NCI-H526 (cell line): ENCODE data around the gene CFAP54.
A peak's percentile ranks its signal among the peaks of the same experiment; 100 is the strongest.
"Not testable (repeated sequence)": the region's sequence is repeated elsewhere in the genome, so short reads cannot be mapped to it uniquely, and the experiment has no call there.

ENCODE experiments used
- DNase-seq, 2 experiments: peaks; one replicate each; lab custom pipeline; 2025; lab: John Stamatoyannopoulos, UW

Gene CFAP54

DNA sequence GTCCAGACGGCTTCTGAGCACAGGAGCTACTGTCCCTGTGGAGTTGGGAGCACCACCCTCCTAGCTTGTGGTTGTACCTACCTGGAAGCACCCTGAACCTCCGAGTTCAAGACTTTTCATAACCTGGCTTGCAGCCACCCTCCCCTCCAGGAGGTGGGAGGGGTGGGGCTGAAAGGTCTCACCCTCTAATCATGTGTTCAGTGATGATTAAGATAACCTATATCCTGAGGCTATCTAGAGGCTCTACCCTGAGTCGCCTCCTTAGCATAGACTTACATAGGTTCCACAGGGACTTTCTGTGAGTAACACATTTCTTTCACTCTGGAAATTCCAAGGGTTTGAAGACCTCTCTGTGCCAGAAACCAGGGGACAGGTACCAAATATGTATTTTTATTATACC is 146.5 kb downstream of the CFAP54 start:
- DNase-seq: no peak

GRCh38 chr12:96636895-96637294 is 147.5 kb downstream of the CFAP54 start:
- no peak for DNase-seq

DNA sequence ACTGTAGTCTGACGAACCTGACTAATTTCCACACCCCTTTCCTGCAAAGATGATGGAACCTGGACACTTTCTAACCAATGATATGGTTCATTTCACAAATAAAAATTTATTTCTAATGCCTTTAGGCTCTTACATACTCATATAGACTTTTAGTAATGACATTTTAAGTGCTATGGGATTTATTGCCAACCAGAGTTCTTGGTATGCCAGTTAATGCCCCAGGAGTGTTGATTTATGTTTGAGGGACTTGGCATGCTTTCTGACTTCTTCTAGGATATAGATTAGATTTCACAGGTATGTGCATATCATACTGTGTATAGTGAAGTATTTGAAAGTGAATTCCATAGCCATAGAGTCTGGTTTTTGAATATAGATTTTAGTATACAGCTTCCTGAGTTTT is 159.5 kb downstream of the CFAP54 start:
- DNase-seq: no peak

DNA sequence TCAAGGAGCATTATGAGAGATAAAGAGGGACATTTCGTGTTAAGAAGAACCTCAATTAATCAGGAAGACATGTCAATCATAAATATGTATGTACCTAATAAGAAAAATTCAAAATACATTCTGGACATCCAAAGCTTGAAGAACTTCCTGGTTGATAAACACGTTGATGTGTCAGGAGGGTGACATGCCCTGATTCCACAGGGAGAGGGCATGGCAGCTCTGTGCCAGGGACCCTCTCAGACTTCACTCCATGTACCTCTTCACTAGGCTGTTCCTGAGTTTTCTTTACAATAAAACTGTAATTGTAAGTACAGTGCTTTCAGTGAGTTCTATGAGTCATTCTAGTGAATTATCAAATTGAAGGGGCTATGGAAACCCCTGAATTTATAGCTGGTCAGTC is 163.5 kb downstream of the CFAP54 start:
- no peak for DNase-seq

- no peak for DNase-seq
These were observed 168.7 kb downstream of the CFAP54 start for GRCh38 chr12:96658075-96658474.

DNA sequence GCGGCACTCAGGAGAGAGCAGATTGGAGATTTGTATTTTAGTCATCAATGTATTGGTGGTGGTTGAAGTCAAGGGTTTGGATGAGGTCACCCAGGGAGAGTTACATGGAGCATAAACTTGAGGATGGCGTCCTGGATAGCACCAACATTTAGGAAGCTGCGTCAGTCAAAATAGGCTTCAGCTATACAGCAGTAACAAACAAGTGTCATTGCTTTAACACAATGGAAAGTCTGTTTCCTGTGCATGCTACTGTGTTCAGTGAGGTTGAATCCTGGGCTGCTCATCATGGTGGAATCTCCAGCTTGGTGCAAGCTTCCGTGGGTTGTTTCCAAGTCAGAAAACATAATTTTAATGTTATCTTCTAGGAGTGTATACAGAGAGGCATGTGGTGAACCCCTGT is 180.4 kb downstream of the CFAP54 start:
- DNase-seq: no peak

DNA sequence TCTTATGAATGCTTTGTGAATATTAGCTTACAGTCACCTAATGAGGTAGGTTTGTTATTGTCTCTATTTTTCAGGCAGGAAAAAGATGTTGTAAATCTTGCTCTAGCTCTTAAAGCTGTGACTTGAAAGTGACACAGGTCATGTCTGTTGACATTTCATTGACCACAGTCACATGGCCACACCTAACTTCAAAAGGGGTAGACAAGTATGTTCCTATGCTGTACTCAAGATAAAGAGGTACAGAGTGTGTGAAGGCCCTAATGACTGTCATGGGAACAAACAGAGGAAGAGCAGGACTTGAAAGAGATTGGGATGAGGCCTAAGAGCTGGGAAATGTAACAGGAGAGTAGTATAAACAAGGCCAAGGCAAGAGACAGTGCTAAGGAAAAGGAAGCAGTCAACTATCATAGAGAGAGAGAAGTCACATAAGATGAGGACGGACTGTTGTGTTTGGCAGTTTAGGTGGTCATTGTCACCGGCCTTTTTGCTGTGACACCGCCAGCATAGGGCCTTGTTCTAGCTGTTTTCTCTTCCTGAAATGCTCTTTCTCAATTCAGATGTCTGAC is 181.0 kb downstream of the CFAP54 start:
- DNase-seq: no peak

DNA sequence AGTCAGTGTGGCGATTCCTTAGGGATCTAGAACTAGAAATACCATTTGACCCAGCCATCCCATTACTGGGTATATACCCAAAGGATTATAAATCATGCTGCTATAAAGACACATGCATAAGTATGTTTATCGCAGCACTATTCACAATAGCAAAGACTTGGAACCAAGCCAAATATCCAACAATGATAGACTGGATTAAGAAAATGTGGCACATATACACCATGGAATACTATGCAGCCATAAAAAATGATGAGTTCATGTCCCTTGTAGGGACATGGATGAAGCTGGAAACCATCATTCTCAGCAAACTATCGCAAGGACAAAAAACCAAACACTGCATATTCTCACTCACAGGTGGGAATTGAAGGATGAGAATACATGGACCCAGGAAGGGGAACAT is 186.1 kb downstream of the CFAP54 start:
- DNase-seq: not testable (repeated sequence)

- DNase-seq: no peak
These were observed 188.0 kb downstream of the CFAP54 start for GRCh38 chr12:96677363-96677762.

DNA sequence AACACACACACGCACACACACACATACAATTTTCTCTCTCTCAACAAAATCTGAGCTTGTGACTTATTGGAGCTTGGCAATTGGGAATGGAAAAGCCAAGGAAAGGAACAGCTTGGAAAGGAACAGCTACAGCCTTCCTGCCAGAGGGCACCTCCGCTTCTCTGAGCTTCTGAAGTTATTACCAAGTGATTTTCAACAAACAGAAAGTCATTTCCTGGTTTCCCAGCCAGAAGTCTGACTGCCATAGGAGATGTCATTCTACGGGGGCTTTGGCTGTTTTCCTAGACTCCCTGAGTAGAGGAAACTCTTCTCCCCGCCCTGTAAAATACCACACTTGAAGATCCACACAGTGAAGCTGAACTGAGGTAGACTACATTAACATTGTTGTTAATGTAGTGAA is 198.3 kb downstream of the CFAP54 start:
- no peak for DNase-seq

DNA sequence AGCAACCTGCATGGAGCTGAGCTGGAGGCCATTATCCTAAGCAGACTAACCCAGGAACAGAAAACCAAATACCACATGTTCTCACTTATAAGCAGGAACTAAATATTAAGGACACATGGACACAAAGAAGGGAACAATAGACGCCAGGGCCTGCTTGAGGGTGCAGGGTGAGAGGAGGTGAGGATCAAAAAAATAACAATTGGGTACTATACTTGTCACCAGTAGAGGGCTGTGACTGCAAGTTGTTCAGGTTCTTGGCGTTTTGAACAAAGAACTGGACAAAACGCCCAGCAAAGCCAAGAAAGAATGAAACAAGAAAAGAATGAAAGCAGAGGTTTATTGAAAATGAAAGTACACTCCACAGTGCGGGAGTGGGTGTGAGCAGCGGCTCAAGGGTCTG is 209.1 kb downstream of the CFAP54 start:
- no peak for DNase-seq

DNA sequence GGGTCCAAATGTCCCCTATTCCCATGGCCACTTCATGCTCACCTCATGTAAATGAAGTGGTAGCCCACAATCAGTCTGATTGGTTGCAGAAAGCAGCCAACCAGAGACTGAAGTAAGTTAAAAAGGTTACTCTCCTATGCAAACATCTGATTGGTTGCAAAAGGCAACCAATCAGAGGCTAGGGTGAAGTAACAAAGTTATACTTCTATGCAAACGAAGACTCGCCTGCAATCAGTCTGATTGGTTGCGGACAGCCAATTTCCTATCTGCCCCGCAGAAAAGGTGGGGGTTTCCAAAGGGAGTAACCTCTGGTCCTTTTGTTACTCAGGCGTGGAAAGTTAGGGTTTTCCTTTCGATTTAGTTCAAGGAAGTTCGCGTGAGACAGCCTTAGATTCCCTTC is 209.6 kb downstream of the CFAP54 start:
- no peak for DNase-seq

DNA sequence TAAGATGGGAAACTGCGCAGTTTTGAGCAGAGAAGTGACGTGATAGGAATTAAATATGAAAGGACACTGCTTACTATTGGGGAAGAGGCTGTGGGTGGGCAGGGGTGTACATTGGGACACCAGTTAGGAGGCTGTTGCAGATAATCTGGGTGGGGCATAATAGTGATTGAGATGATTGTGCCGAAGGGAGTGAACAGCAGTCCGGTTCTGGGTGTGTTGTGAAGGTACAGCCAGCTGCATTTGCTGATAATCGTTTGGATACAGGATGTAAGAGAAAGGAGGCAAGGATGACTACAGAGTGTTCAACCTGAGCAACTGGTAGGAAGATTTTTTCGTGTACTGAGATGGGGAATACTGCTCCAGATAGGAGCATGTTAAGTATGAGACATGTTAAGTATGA is 212.5 kb downstream of the CFAP54 start:
- DNase-seq: no peak

- DNase-seq: peak; percentile 97 to 99
These were observed 220.9 kb downstream of the CFAP54 start for GRCh38 chr12:96710127-96710745.

DNA sequence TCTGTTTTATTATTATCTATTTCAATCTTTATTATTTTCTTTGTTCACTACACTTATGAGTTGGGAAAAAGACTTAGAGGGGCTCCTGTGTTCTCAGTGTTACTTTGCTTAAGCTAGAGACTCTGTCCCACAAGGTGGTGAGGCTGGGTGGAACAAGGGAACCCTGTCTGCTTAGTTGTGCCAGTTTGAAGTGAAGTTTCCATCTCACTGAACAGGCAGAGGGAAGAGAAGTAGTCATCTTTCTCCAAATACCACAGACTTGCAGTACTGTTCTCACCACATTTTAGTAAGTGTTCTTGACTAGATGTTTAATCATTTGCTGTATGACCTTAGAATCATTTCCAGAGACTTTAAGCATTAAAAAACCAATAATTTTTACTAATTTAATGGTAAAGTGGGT is 222.0 kb downstream of the CFAP54 start:
- DNase-seq: no peak

DNA sequence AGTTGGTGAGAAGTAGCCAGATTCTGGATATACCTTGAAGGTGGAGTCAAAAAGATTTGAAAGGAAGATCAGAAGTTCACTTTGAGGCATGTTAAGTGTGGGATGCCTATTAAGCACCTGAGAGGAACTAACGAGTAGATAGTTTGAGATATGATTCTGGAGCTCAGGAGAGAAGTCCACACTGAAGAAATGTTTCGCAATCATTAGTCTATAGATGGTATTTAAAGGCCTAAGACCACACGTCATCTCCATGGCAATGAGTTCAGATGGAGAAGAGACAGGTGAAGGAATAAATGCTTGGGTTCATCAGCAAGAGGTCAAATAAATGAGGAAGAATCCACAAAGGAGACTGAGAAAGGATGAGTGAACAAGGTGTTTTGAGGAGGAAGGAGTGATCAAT is 224.8 kb downstream of the CFAP54 start:
- no peak for DNase-seq

GRCh38 chr12:96719660-96720362 is 230.4 kb downstream of the CFAP54 start:
- DNase-seq: no peak

- peak in 1 of 2 experiments; percentile 34 for DNase-seq
These were observed 231.0 kb downstream of the CFAP54 start for GRCh38 chr12:96720363-96720705.

- DNase-seq: peak; percentile 10 to 23
These were observed 240.1 kb downstream of the CFAP54 start for GRCh38 chr12:96729466-96729865.

- DNase-seq: no peak
These were observed 240.5 kb downstream of the CFAP54 start for GRCh38 chr12:96729886-96730285.

DNA sequence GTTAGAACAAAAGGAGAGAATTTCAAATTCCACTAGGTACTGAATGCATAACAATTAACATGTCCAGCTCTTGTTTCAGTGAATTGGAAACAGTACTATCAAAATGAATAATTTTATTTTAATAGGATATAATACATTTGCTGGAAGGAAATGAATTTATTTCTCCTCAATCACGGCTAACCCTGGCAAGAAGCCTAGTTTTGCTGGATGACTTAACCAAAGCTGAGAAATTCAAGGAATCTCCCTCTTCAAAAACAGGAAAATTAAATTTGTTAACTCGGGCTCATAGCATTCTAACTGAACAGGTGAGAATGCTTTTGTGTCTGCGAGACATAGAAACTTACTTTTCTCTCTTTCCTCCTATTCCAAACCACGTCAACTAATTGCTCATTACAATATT is 254.2 kb downstream of the CFAP54 start:
- DNase-seq: no peak

DNA sequence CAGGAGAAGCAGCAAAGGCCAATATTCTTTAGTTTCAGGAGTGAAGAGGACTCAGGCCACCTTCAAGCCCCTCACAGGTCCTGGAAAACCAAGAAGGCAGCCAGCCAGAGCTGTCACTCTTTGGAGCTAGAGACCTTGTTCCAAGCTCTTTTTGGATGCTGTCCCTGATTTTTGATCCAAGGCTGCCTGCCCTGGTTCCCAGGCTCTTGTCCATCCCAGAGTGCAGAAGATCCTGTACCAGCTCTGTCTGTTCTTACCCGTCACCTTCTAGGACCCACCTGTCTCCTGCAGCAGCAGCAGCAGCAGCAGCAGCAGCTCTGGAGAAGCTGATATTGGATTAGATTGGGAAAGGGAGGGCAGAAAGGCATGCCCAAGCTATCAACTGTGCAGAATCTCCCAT is 260.6 kb downstream of the CFAP54 start:
- DNase-seq: no peak

DNA sequence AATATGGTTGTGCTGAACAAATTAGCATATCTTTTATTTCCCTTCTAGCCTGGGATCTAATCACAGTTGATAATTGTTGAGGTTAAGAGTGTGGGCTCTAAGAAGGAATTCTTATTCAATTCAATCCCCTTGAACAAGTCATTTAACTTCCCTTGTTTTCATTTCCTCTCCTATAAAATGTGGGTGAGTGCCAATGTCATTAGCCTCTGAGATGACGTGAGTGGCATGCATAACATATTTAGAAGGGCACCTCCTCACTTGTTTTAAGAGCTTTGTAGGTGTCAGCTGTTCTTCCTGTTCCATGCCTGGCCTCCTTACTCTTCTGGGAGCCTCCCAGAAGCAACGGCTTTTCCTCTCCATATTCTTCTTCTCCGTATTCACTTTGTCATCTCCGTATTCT is 262.2 kb downstream of the CFAP54 start:
- DNase-seq: no peak

DNA sequence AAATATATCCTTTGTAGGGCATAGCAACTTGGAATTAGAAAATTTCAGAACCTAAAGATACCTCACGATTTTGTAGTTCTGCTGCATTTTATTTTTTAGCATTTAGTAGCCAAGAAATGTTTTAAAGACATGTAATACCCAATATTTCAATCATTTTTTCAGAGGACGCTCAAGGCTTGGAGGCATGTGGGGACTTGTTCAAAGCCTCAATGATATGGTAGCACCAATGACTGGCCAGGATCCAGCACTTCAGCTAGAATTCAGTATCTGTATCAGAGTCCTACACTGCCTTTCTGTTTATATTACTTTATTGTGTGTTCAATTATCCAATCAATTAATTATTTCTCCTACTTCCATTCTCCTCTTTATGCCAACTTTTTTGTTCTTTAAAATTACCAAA is 262.8 kb downstream of the CFAP54 start:
- no peak for DNase-seq
